Fibroblast of skin of scalp (primary cell): ENCODE measurements around the gene GFPT2. TPM values are rescaled to one million over a fixed set of nuclear protein-coding genes. Genes with fewer than 3 reads are reported as not detected.

Source experiments
- DNase-seq: peaks from one replicate; pipeline ENCODE4 v3.0.0-alpha.2; 2013
- polyA plus RNA-seq, 2 experiments: library from polyadenylated mRNA; unstranded; fragments of 120-200 nt; gene quantifications; one replicate each; pipeline ENCODE4 v1.2.1, GENCODE V29; 2013; ENCODE audit not compliant: insufficient read length in 2 of 2

GFPT2 gene
- polyA plus RNA-seq (2013, experiment 1 of 2; ENCODE audit: insufficient read length), result 29.2 TPM
- polyA plus RNA-seq (2013, experiment 2 of 2; ENCODE audit: insufficient read length), result 28.8 TPM

DNA sequence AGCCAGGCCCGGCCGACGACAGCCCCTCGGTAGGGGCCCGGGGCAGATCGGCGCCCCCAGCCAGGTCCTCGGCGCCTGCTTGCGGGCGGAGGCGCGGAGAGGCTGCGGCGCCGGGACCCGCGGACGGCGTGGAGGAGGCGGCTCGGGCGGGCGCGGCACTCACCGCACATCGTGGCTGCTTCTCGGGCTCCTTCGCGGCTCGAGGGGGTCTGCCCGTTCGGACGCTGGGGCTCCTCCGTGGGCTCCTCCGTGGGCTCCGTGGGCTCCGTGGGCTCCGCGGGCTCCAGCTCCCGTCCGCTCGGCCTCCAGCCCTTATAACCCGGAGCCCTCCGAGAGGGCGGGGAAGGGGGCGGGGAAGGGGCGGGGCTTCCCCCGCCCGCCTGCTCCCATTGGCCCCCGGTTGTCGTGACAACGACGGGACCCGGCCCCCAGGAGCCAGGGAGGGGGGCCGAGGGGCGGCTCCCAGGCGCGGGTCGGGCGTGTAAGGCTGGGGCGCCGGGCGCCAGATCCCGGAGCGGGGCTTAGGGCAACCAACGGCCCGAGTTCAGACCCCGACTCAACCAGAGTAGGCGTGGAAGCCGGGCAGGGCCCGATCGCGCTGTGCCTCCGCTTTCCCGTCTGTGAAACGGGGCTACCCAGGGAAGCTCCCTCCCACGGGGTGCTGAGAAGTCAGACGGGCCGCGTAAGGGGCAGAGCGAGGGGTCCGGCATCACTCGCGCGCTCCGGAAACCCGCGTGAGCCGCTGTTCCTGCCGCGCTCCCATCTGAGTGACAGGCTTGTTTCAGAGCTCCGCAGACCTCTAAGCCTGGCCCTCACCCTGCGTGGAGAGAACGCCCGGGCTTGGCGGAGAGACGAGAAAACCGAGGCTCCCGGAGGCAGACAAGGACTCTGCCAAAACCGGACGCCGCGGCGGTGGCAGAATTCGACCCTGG lies at the start of gene GFPT2:
TSS of gene GFPT2 (minus strand) at position 289 of the 932 bp plus-strand sequence. CDS start at position 170, 119 bp downstream.
- peak; percentile 89 for DNase-seq

DNA sequence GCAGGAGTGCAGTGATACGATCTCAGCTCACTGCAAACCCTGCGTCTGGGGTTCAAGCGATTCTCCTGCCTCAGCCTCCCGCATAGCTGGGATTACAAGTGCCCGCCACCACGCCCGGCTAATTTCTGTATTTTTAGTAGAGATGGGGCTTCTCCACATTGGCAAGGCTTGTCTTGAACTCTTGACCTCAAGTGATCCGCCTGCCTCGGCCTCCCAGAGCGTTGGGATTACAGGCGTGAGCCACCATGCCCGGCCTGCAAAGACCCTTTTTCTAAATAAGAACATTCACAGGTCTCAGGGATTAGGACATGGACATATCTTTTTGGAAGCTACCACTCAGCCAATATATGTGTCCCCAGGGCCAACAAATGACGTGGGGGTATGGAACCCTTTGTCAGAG lies 49.6 kb upstream of the GFPT2 start:
- DNase-seq, result no peak

GRCh38 chr5:180401229-180401907 lies 48.2 kb upstream of the GFPT2 start:
- DNase-seq, result no peak

GRCh38 chr5:180400416-180400815 lies 47.3 kb upstream of the GFPT2 start:
- DNase-seq, result no peak

DNA sequence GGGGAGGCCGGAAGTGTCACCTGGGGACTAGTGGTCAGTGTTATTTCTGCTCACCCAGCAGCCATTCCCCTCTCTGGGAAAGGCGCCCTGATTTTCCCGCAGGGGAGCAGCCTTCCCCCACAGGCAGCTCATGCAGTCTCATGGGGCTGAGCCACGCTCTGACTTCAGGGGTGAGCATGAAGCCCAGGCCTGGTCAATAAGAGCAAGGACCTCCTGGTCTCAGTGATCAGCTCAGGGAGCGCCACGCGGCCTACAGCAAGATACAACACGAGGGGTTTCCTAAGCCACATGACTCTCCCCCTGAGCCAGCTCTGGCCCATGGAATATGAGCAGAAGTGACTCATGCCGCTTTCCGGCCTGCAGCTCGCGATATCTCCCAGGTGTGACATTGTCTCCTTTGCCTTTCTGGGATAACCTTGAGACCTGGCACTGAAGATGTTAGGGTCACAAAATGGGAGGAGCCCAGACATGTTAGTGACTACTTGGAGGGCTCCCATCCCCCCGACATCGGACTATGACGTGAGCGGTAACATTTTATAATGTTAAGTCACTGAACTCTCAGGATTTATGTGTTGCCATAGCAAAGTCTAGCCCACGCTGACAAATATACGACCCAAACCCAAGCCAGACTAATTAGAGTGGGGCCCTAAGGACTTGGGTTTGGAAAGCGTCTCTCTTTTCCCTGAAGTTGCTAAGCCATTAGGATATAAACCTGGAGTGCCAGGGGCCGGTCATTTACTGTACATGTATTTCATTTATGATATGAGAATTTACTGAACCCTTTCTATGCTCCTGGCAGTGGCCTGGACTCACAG lies 46.5 kb upstream of the GFPT2 start:
- no peak for DNase-seq

DNA sequence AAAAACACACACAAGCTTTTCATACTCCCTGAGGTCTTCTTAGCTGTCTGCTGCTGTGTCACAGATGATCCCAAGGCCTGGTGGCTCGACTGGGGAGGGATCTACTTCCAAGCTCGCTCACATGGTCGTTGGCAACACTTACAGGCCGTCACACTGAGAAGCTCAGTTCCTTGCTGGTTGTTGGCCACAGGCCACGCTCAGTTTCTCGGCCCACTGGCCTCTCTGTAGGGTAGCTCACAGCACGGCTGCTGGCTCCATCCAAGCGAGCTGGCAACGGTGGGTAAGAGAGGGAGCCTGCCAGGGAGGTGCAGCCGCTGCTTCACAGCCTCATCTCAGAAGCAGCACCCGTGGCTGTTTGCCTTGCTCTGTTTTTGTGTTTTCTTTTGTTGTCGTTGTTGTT lies 43.8 kb upstream of the GFPT2 start:
- DNase-seq, result no peak

- peak; percentile 25 for DNase-seq
These were observed 42.6 kb upstream of the GFPT2 start for GRCh38 chr5:180395540-180396274.

- no peak for DNase-seq
These were observed 41.0 kb upstream of the GFPT2 start for GRCh38 chr5:180394031-180394636.

DNA sequence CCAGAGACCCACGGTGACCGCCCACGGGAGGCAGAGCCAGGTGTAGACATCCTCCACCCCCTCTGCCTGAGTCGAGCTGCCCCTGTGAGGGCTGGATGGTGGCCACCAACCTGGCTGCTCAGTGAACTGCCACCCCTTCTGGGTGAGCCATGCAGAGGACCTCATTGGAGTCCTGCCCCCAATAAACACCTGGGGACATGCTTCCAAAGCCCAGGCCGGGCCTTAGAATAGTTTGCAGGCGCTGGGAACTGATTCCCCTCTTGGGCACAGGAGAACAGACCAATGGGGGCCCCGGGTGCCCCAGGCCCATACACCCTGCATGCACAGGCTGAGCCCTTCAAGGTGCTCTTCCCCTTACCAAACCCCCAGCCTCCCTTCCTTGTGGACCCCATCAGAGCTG lies 38.1 kb upstream of the GFPT2 start:
- DNase-seq, result no peak

- DNase-seq, result no peak
These were observed 37.5 kb upstream of the GFPT2 start for GRCh38 chr5:180390441-180391190.

DNA sequence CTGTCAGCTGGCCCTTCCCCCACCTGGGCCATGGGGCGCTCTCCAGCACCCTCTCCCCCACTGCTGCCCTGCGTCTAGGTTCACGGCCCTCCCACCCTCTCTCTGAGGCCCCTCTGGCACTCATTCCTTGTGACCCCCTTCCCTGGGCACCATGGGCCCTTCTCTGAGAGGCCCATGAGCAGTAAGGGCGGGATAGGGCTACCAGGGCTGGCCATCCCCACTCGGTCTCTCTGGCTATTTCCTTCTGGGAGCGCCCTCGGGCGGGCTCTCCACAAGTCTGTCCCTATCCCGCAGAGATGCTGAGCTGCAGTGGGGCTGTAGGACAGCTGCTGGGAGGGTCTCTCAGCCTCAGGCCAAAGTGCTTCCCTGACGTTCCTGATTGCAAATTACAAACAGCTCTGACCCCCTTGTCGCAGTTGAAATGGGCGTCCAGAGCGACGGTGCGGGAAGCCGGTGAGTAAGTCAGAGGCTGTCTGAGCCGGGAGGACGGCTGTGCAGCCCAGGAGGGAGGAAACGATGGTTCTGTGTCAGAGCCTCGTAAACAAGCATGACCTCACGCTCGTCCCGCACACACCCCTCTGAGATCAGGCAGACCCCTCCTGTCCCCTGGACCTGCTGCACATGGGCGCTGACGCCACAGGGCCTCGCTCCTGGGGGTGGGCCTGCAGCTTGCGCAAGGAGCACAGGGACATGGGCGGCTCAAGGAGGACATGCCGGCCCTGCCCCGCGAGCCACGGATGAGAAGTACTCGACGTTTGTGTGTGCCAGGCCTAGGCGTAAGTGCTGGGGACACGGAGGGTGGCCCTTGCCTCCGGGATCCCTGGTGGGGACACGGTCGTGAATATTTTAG lies 36.3 kb upstream of the GFPT2 start:
- DNase-seq, result no peak

DNA sequence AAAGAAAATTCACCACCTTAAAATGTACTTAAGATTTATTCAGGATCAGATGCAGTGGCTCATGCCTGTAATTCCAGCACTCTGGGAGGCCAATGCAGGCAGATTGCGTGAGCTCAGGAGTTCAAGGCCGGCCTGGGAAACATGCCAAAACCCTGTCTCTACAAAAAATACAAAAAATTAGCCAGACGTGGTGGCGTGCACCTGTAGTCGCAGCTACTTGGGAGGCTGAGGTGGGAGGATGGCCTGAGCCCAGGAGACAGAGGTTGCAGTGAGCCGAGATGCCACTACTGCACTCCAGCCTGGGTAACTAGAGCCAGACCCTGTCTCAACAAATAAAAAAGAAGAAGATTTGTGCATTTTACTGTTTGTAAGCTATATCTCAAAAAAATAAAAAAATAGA lies 34.7 kb upstream of the GFPT2 start:
- DNase-seq, result no peak

DNA sequence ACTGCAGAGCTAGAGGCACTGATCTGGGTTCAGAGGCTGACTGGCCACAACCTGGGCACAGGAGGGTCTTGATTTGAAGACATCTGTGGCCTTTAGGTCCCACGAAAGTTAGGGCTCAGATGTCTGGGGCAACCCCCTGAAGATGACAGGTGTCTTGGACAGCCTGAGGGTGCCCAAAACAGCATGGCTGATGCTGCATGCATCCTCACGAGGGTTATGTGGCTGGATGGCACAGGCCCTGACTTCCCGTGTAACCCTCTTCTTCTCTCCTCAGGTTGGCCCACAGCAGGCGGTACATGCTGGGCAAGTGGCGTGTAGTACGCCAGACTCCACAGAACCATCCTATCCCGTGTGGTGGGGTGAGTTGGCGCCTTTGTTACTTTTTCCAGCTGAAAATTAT lies 29.8 kb upstream of the GFPT2 start:
- no peak for DNase-seq

DNA sequence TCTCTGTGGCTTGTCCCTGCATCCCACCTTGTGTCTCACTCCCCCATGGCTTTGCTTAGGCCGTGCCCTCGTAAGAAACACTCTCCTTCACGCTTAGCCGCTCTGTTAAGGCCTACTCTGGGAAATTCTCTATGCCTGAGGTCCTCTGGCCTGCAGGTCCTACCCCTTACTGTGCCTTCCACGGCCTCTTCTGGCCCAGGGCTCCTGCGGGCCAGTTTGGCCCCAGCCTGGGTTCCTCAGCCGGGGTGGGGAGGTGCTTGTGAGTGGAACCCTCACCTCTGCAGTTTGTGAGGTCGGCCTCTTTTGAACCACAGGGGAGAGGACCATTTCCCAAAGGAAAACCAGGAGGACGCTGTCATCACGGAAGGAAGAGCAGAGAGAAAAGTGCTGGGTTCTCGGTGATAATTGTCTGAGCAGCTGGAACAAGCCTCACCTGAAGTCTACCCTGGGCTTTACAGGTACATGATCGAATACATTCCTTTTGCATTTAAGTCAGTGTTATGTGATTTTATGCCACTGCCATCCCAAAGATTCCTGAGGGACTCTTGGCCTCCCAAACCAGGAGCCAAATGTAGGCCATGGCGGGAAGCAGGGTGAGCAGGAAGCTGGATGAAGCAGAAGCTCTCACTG lies 28.8 kb upstream of the GFPT2 start:
- DNase-seq, result no peak

- no peak for DNase-seq
These were observed 28.3 kb upstream of the GFPT2 start for GRCh38 chr5:180381428-180381827.

- no peak for DNase-seq
These were observed 27.7 kb upstream of the GFPT2 start for GRCh38 chr5:180380856-180381255.

DNA sequence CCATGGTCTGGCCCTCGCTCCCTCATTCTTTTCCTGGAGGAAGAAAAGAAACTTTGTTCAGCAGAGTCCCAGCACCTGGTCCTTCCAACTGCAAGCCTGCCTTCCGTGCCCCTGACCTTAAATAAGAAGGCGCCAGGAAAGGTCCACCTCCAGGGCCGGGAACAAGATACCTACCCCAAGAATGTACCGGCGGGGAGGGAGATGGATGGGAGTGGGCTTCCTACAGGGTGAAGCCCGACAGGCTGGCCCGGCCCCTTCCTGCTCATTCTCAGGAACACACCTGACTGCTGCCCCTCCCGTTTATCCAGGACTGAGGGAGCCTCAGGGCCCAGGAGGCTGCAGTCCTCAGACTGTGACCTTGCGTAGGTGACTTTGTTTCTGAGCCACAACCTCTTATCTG lies 27.3 kb upstream of the GFPT2 start:
- no peak for DNase-seq

DNA sequence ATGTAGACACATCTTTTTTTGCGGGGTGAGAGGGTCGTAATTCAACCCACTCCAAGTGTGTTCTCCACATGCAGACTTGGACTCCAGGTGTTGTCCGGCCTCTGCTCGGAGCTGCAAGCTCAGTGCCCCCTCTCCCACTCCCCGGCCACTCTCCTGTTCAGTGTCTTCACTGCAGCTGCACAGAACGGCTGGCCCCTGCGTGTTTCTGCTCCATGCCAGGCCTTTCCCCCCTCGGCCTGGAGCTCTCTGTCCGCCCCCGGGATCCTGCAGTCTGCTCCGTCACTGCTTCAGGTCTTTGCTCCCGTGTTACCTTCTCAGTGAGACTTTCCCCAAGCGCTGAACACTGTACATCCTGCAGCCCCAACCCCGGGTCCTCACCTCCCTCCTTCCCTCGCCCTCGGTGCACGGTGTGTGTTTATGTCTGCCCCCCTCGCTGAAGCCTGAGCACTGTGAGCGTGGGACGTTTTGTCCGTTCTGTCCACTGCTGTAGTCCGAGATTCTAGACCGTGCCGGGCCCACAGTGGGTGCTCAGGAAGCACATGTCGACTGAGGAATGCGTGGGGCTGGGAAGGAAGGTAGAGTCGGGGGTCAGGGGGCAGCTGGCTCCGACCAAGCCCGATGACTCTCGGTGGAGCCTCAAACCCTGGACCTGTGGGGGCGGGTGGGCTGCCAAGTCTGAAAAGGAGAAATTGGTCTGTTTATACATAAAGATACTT lies 26.4 kb upstream of the GFPT2 start:
- DNase-seq, result no peak
